T-cell (primary cell): Measurements from ENCODE around the gene UBAC2. TPM values are rescaled to one million over a fixed set of nuclear protein-coding genes. Genes with fewer than 3 reads are reported as not detected.
A peak's percentile ranks its signal among the peaks of the same experiment; 100 is the strongest.
"Not testable (repeated sequence)": the region's sequence is repeated elsewhere in the genome, so short reads cannot be mapped to it uniquely, and the experiment has no call there.

Source experiments
- ATAC-seq, 4 experiments: fragments of 200-7000 bp in 3 of 4; fragments of 150-1000 bp in 1 of 4; cut with Tn5 transposase; replicated peaks in 1 of 4; 1 replicate in 3 of 4; 2 replicates in 1 of 4; pipeline ENCODE4 v1.10.0; 2021; ENCODE audit warnings: moderate library complexity in 3 of 4, mild to moderate bottlenecking in 2 of 4, moderate number of reproducible peaks in 1 of 4
- CTCF ChIA-PET, 2 donors: fragments of 300-600 bp; sonication (Branson Sonifier 250); formaldehyde crosslinking; loops; one replicate each; lab custom pipeline; 2022; ENCODE audit warnings: antibody characterized with exemption in 2 of 2; lab: Charles Lee
- POLR2A ChIA-PET, 2 donors: fragments of 300-600 bp; sonication (Branson Sonifier 250); formaldehyde crosslinking; loops; one replicate each; lab custom pipeline; 2022; ENCODE audit warnings: antibody characterized with exemption in 2 of 2; lab: Charles Lee
- DNase-seq, 35 experiments: peaks; one replicate each; pipeline versions ENCODE4 v3.0.0 to v3.0.0-alpha.2; 2013 to 2023
- H3K27ac ChIP-seq: one replicate; pipeline ENCODE4 v1.5.1; 2013; ENCODE audit warnings: low read length
- H3K27me3 ChIP-seq, 2 experiments: replicated peaks in 1 of 2; 1 replicate in 1 of 2; 2 replicates in 1 of 2; pipeline versions ENCODE4 v1.6.1 to v1.7.0; 2013; ENCODE audit warnings: low read length in 1 of 2, mixed read lengths in 1 of 2; ENCODE audit not compliant: control insufficient read depth in 2 of 2, insufficient read depth in 2 of 2; ENCODE audit errors: extremely low read depth in 1 of 2
- H3K36me3 ChIP-seq, 2 donors: 1 replicate in 1 of 2; 2 replicates in 1 of 2; pipeline versions ENCODE4 v1.6.1 to v1.7.0; 2013; ENCODE audit warnings: low read length in 1 of 2; ENCODE audit not compliant: control insufficient read depth in 2 of 2, insufficient read depth in 1 of 2; ENCODE audit errors: extremely low read depth in 1 of 2
- H3K4me1 ChIP-seq, 2 experiments: 1 replicate in 1 of 2; 2 replicates in 1 of 2; pipeline versions ENCODE4 v1.6.1 to v1.7.0; 2013; ENCODE audit warnings: low read length in 2 of 2, mixed read lengths in 1 of 2; ENCODE audit not compliant: insufficient read depth in 2 of 2, control insufficient read depth in 1 of 2; ENCODE audit errors: extremely low read depth in 1 of 2
- H3K4me3 ChIP-seq, 2 donors: 1 replicate in 1 of 2; 2 replicates in 1 of 2; pipeline versions ENCODE4 v1.5.1 to v1.7.0; 2013; ENCODE audit warnings: mild to moderate bottlenecking in 2 of 2, low read length in 1 of 2, moderate library complexity in 1 of 2; ENCODE audit not compliant: control insufficient read depth in 1 of 2; ENCODE audit errors: extremely low read depth in 1 of 2
- H3K9me3 ChIP-seq: 2 replicates; pipeline ENCODE4 v1.7.0; 2013
- H3K27ac Mint-ChIP-seq, 2 donors: one replicate each; pipeline ENCODE4 v1.8.0; 2020 to 2021; ENCODE audit warnings: mild to moderate bottlenecking in 2 of 2, mixed read lengths in 2 of 2
- H3K27me3 Mint-ChIP-seq, 2 donors: one replicate each; pipeline ENCODE4 v1.8.0; 2021 to 2022; ENCODE audit warnings: mixed read lengths in 2 of 2
- H3K36me3 Mint-ChIP-seq: one replicate; pipeline ENCODE4 v1.8.0; 2021; ENCODE audit warnings: mixed read lengths
- H3K4me1 Mint-ChIP-seq, 3 donors: one replicate each; pipeline ENCODE4 v1.8.0; 2020 to 2022; ENCODE audit warnings: mixed read lengths in 3 of 3, mild to moderate bottlenecking in 1 of 3
- H3K4me3 Mint-ChIP-seq, 3 donors: one replicate each; pipeline ENCODE4 v1.8.0; 2020 to 2022; ENCODE audit warnings: mild to moderate bottlenecking in 3 of 3, mixed read lengths in 3 of 3, moderate library complexity in 3 of 3
- H3K9me3 Mint-ChIP-seq, 3 donors: one replicate each; pipeline ENCODE4 v1.8.0; 2020 to 2022; ENCODE audit warnings: mixed read lengths in 3 of 3
- WGBS: methylation state at CpG from one replicate; pipeline ENCODE4 v1.1.5; 2013; ENCODE audit warnings: missing lambda C conversion rate; ENCODE audit not compliant: insufficient coverage; 5-methylcytosine and 5-hydroxymethylcytosine counted together
- total RNA-seq, 35 experiments: library from RNA in 6 of 35; stranded (reverse) in 6 of 35; fragments of 120-200 nt in 1 of 35; gene quantifications; one replicate each; pipeline versions ENCODE4 v1.2.1 to v1.2.4 and lab custom pipeline; 2013 to 2026

Gene UBAC2
- total RNA-seq, 5 donors from 2014 or later (not counting 1 experiment from before 2014, with no cell fraction given), result 83.3 to 99.3 (median 84.9) TPM

GRCh38 chr13:99249606-99250005 is 49.0 kb downstream of the UBAC2 start:
- H3K4me3 ChIP-seq, DNase-seq, ATAC-seq, H3K4me3 Mint-ChIP-seq, CTCF ChIA-PET, H3K27me3 ChIP-seq, H3K27me3 Mint-ChIP-seq, H3K9me3 ChIP-seq, H3K27ac ChIP-seq, H3K9me3 Mint-ChIP-seq: not testable (repeated sequence)
- peaks cover 59% of the 10 kb centered on the region for H3K36me3 Mint-ChIP-seq
- Histone ChIP-seq H3K4me1 (peaks cover 9 to 11% of the 10 kb centered on the region in 2 experiments), H3K36me3 (peaks cover 9 to 40% of the 10 kb centered on the region in 2 donors)
- peaks cover 53 to 62% (median 57%) of the 10 kb centered on the region in 3 donors for H3K4me1 Mint-ChIP-seq
- peak overlapping the region; percentile 77 to 85 for H3K27ac Mint-ChIP-seq
- POLR2A ChIA-PET, result interaction anchor here in 1 of 2 donors (0.7 kb wide), 1 partner anchor 21 kb away, joined by 5 read pairs; no protein-coding TSS in a partner anchor
- 94% methylated on average over 2 of the region's 2 CpGs for WGBS

GRCh38 chr13:99250982-99251825 is 50.5 kb downstream of the UBAC2 start:
- 92% methylated on average over 2 of the region's 5 CpGs for WGBS
- Mint-ChIP-seq H3K27me3 (no peaks in the 10 kb centered on the region), H3K4me3 (peak overlapping the region in 1 of 3 donors; percentile 34), H3K4me1 (peaks cover 66 to 73% (median 70%) of the 10 kb centered on the region in 3 donors), H3K36me3 (peaks cover 62% of the 10 kb centered on the region), H3K27ac (peak overlapping the region; percentile 77 to 85), H3K9me3 (peaks cover 0 to 5% (median 0%) of the 10 kb centered on the region in 3 donors)
- ChIA-PET CTCF (interaction anchor here in 1 of 2 donors (0.6 to 1.4 kb wide), 7 partner anchors 8 to 66 kb away, joined by 3 to 6 read pairs (median 4); no protein-coding TSS in a partner anchor), POLR2A (no interaction called here)
- Histone ChIP-seq H3K36me3 (peaks cover 17 to 45% of the 10 kb centered on the region in 2 donors), H3K9me3 (no peaks in the 10 kb centered on the region), H3K27me3 (no peaks in the 10 kb centered on the region), H3K27ac (no peak overlapping the region), H3K4me3 (no peak overlapping the region), H3K4me1 (peaks cover 16 to 26% of the 10 kb centered on the region in 2 experiments)
- ATAC-seq (no peak), DNase-seq (no peak)

- Histone ChIP-seq H3K4me1 (peaks cover 16 to 31% of the 10 kb centered on the region in 2 experiments), H3K27ac (peak overlapping the region; percentile 16), H3K27me3 (no peaks in the 10 kb centered on the region), H3K9me3 (no peaks in the 10 kb centered on the region), H3K4me3 (no peak overlapping the region), H3K36me3 (peaks cover 17 to 39% of the 10 kb centered on the region in 2 donors)
- DNase-seq, result no peak
- peaks cover 0 to 5% (median 0%) of the 10 kb centered on the region in 3 donors for H3K9me3 Mint-ChIP-seq
- ATAC-seq, result no peak
- H3K4me1 Mint-ChIP-seq, result peaks cover 66 to 73% (median 71%) of the 10 kb centered on the region in 3 donors
- peaks cover 61% of the 10 kb centered on the region for H3K36me3 Mint-ChIP-seq
- H3K27me3 Mint-ChIP-seq, result no peaks in the 10 kb centered on the region
- H3K4me3 Mint-ChIP-seq, result peak overlapping the region in 1 of 3 donors; percentile 1
- POLR2A ChIA-PET, result no interaction called here
- H3K27ac Mint-ChIP-seq, result peak overlapping the region; percentile 77 to 85
- CTCF ChIA-PET, result interaction anchor here (0.6 to 1.4 kb wide), 7 partner anchors 9 to 75 kb away, joined by 3 to 6 read pairs (median 3); no protein-coding TSS in a partner anchor
- 88% methylated on average over 1 of the region's 4 CpGs for whole genome bisulfite sequencing
Observed at GRCh38 chr13:99251921-99252320, 51.3 kb downstream of the UBAC2 start.

- Histone ChIP-seq H3K27me3 (no peaks in the 10 kb centered on the region), H3K9me3 (no peaks in the 10 kb centered on the region), H3K4me1 (peaks cover 23 to 44% of the 10 kb centered on the region in 2 experiments), H3K4me3 (peak overlapping the region in 1 of 2 donors; percentile 15), H3K27ac (peak overlapping the region; percentile 53), H3K36me3 (peaks cover 8 to 33% of the 10 kb centered on the region in 2 donors)
- no peak for DNase-seq
- H3K27me3 Mint-ChIP-seq, result no peaks in the 10 kb centered on the region
- no peaks in the 10 kb centered on the region for H3K9me3 Mint-ChIP-seq
- peak overlapping the region; percentile 75 to 93 (median 82) for H3K4me3 Mint-ChIP-seq
- peaks cover 42% of the 10 kb centered on the region for H3K36me3 Mint-ChIP-seq
- no peak for ATAC-seq
- H3K27ac Mint-ChIP-seq, result peak overlapping the region; percentile 67 to 81
- WGBS, result 76% methylated on average over 10 of the region's 14 CpGs
- POLR2A ChIA-PET, result interaction anchor here in 1 of 2 donors (4.1 kb wide), 1 partner anchor 54 kb away, joined by 41 read pairs; the partner anchor contains the start of gene UBAC2
- CTCF ChIA-PET, result interaction anchor here (1.7 to 5.0 kb wide), 3 partner anchors 14 to 181 kb away, joined by 4 to 107 read pairs (median 8); no protein-coding TSS in a partner anchor
- peaks cover 65 to 80% (median 75%) of the 10 kb centered on the region in 3 donors for H3K4me1 Mint-ChIP-seq
Observed at GRCh38 chr13:99254830-99255229, 54.2 kb downstream of the UBAC2 start.

GRCh38 chr13:99255271-99255670 is 54.6 kb downstream of the UBAC2 start:
- H3K9me3 Mint-ChIP-seq, result no peaks in the 10 kb centered on the region
- peaks cover 27 to 48% of the 10 kb centered on the region in 2 experiments for H3K4me1 ChIP-seq
- H3K4me3 ChIP-seq, result peak overlapping the region; percentile 15 to 54
- peak overlapping the region; percentile 67 to 81 for H3K27ac Mint-ChIP-seq
- POLR2A ChIA-PET, result interaction anchor here (1.1 to 4.1 kb wide), 2 partner anchors 54 to 245 kb away, joined by 3 to 41 read pairs; partner anchors contain the start of gene UBAC2 (in 1 of the 2)
- no peaks in the 10 kb centered on the region for H3K9me3 ChIP-seq
- H3K27me3 ChIP-seq, result no peaks in the 10 kb centered on the region
- H3K27ac ChIP-seq, result peak overlapping the region; percentile 53
- H3K4me1 Mint-ChIP-seq, result peaks cover 65 to 80% (median 75%) of the 10 kb centered on the region in 3 donors
- 80% methylated on average over 1 of the region's 10 CpGs for WGBS
- H3K36me3 Mint-ChIP-seq, result peaks cover 41% of the 10 kb centered on the region
- ATAC-seq (no peak), DNase-seq (no peak)
- peaks cover 8 to 36% of the 10 kb centered on the region in 2 donors for H3K36me3 ChIP-seq
- peak overlapping the region; percentile 75 to 93 (median 82) for H3K4me3 Mint-ChIP-seq
- CTCF ChIA-PET, result interaction anchor here (0.7 to 5.0 kb wide), 8 partner anchors 11 to 181 kb away, joined by 3 to 107 read pairs (median 4); no protein-coding TSS in a partner anchor
- H3K27me3 Mint-ChIP-seq, result no peaks in the 10 kb centered on the region

GRCh38 chr13:99256283-99256682 is 55.6 kb downstream of the UBAC2 start:
- Histone ChIP-seq H3K36me3 (peaks cover 8 to 33% of the 10 kb centered on the region in 2 donors), H3K27ac (peak overlapping the region; percentile 53), H3K4me1 (peaks cover 32 to 55% of the 10 kb centered on the region in 2 experiments), H3K9me3 (no peaks in the 10 kb centered on the region), H3K27me3 (no peaks in the 10 kb centered on the region), H3K4me3 (peak overlapping the region in 1 of 2 donors; percentile 54)
- Mint-ChIP-seq H3K27ac (peak overlapping the region; percentile 81 to 86), H3K4me3 (peak overlapping the region; percentile 75 to 93 (median 82)), H3K27me3 (no peaks in the 10 kb centered on the region), H3K36me3 (peaks cover 35% of the 10 kb centered on the region), H3K4me1 (peaks cover 65 to 80% (median 75%) of the 10 kb centered on the region in 3 donors), H3K9me3 (no peaks in the 10 kb centered on the region)
- ATAC-seq (no peak), DNase-seq (no peak)
- POLR2A ChIA-PET, result interaction anchor here (0.6 to 4.1 kb wide), 16 partner anchors 10 to 244 kb away, joined by 3 to 41 read pairs (median 4); partner anchors contain the start of gene UBAC2 (in 2 of the 2)
- no CpG with 5 or more reads among the region's 2 CpGs for WGBS
- CTCF ChIA-PET, result interaction anchor here (0.7 to 5.0 kb wide), 13 partner anchors 10 to 180 kb away, joined by 3 to 107 read pairs (median 3); no protein-coding TSS in a partner anchor
